Endothelial cell of umbilical vein (primary cell): ENCODE data around the gene ZNF385D. TPM values are rescaled to one million over a fixed set of nuclear protein-coding genes. Genes with fewer than 3 reads are reported as not detected.

Experiments
- BruUV-seq: library from RNA; stranded (reverse); fragments of 400-500 nt; replicated peaks from 2 replicates; lab custom pipeline; 2021; lab: Mats Ljungman, UMichigan
- CTCF ChIA-PET: fragments of 300-600, 350-600 bp; sonication (Branson Sonifier 250); formaldehyde crosslinking; loops from one replicate; lab custom pipeline; 2021; ENCODE audit warnings: antibody characterized with exemption, inconsistent platforms; lab: Charles Lee
- POLR2A ChIA-PET: fragments of 300-600, 350-600 bp; sonication (Branson Sonifier 250); formaldehyde crosslinking; loops from one replicate; lab custom pipeline; 2021; ENCODE audit warnings: antibody characterized with exemption, inconsistent platforms; lab: Charles Lee
- DNase-seq: peaks from one replicate; pipeline ENCODE4 v3.0.0-alpha.2; 2011; ENCODE audit warnings: low read depth, low spot score
- FAIRE-seq: peaks from 2 replicates; lab custom pipeline; 2011; peaks lifted over from hg19 to GRCh38; lab: Jason Lieb, UNC
- H2AFZ ChIP-seq: 2 replicates; pipeline ENCODE4 v1.6.0; 2012; ENCODE audit warnings: low read depth, low read length, control low read depth, inconsistent platforms
- H3K27ac ChIP-seq: 2 replicates; pipeline ENCODE4 v1.5.1; 2011; ENCODE audit warnings: low read depth, mild to moderate bottlenecking, control low read depth, low read length, moderate library complexity; ENCODE audit not compliant: insufficient read depth
- H3K27me3 ChIP-seq, 2 experiments: 2 replicates each; pipeline versions ENCODE4 v1.6.0 to v1.6.1; 2011; ENCODE audit warnings: low read length in 2 of 2, mixed read lengths in 1 of 2; ENCODE audit not compliant: control insufficient read depth in 2 of 2, insufficient read depth in 2 of 2
- H3K36me3 ChIP-seq, 2 experiments: 2 replicates in 1 of 2; 3 replicates in 1 of 2; pipeline ENCODE4 v1.5.1; 2011; ENCODE audit warnings: low read length in 2 of 2, mild to moderate bottlenecking in 1 of 2, moderate library complexity in 1 of 2; ENCODE audit not compliant: control insufficient read depth in 2 of 2, insufficient read depth in 2 of 2; ENCODE audit errors: extremely low read depth in 1 of 2
- H3K4me1 ChIP-seq: 3 replicates; pipeline ENCODE4 v1.5.1; 2011; ENCODE audit warnings: mild to moderate bottlenecking, low read length; ENCODE audit not compliant: control insufficient read depth, insufficient read depth; ENCODE audit errors: extremely low read depth
- H3K4me2 ChIP-seq: 2 replicates; pipeline ENCODE4 v1.6.1; 2011; ENCODE audit warnings: low read length, control low read depth, mixed read lengths; ENCODE audit not compliant: insufficient read depth
- H3K4me3 ChIP-seq, 3 experiments: fragments of 200-600 bp in 1 of 3; sonication (generic), shearing (Covaris generic) in 1 of 3; replicated peaks in 1 of 3; 2 replicates each; pipeline ENCODE4 v1.5.1; 2011 to 2016; ENCODE audit warnings: control low read depth in 3 of 3, low read length in 3 of 3, mild to moderate bottlenecking in 2 of 3, inconsistent platforms in 1 of 3, low read depth in 1 of 3, moderate library complexity in 1 of 3; ENCODE audit not compliant: insufficient read depth in 1 of 3
- H3K79me2 ChIP-seq: 2 replicates; pipeline ENCODE4 v1.6.0; 2012; ENCODE audit warnings: low read length, inconsistent platforms; ENCODE audit not compliant: control insufficient read depth, insufficient read depth
- H3K9ac ChIP-seq: replicated peaks from 2 replicates; pipeline ENCODE3; 2011; ENCODE audit warnings: low read length, control low read depth; ENCODE audit not compliant: insufficient read depth; ENCODE audit errors: extremely low read depth
- H3K9me1 ChIP-seq: replicated peaks from 3 replicates; pipeline ENCODE4 v1.6.0; 2011; ENCODE audit warnings: mild to moderate bottlenecking, low read length; ENCODE audit not compliant: control insufficient read depth, insufficient read depth; ENCODE audit errors: extremely low read depth
- H3K9me3 ChIP-seq: replicated peaks from 2 replicates; pipeline ENCODE4 v1.5.1; 2012; ENCODE audit warnings: low read length, inconsistent platforms; ENCODE audit not compliant: control insufficient read depth, insufficient read depth
- H4K20me1 ChIP-seq: replicated peaks from 2 replicates; pipeline ENCODE3; 2011; ENCODE audit warnings: mild to moderate bottlenecking, low read length; ENCODE audit not compliant: control insufficient read depth, insufficient read depth; ENCODE audit errors: extremely low read depth
- CTCF ChIP-seq, 2 donors: IDR thresholded peaks; 1 replicate in 1 of 2; 2 replicates in 1 of 2; pipeline ENCODE4 v1.5.1; 2011; ENCODE audit warnings: low read length in 2 of 2, mild to moderate bottlenecking in 2 of 2, moderate library complexity in 2 of 2, control low read depth in 1 of 2, inconsistent platforms in 1 of 2, low read depth in 1 of 2; ENCODE audit not compliant: insufficient read depth in 1 of 2; ENCODE audit errors: extremely low read depth in 1 of 2
- EZH2 ChIP-seq: IDR thresholded peaks from 2 replicates; pipeline ENCODE4 v1.6.1; 2012; ENCODE audit warnings: borderline replicate concordance, low read depth, mild to moderate bottlenecking, moderate library complexity, low read length, inconsistent platforms; ENCODE audit not compliant: severe bottlenecking
- FOS ChIP-seq: IDR thresholded peaks from 2 replicates; pipeline ENCODE4 v1.6.1; 2011; ENCODE audit warnings: mild to moderate bottlenecking, low read length, moderate library complexity, borderline replicate concordance; ENCODE audit not compliant: insufficient read depth
- GATA2 ChIP-seq: IDR thresholded peaks from 2 replicates; pipeline ENCODE4 v1.7.0; 2011; ENCODE audit warnings: low read depth, mild to moderate bottlenecking, moderate library complexity, mixed read lengths, low read length; ENCODE audit not compliant: insufficient read length, insufficient read depth
- JUN ChIP-seq: IDR thresholded peaks from 2 replicates; pipeline ENCODE4 v1.6.1; 2011; ENCODE audit warnings: borderline replicate concordance, low read depth; ENCODE audit not compliant: insufficient read length, insufficient read depth
- MAX ChIP-seq: IDR thresholded peaks from 2 replicates; pipeline ENCODE4 v1.6.1; 2011; ENCODE audit not compliant: insufficient read depth, insufficient read length
- MYC ChIP-seq: IDR thresholded peaks from one replicate; pipeline ENCODE4 v1.6.1; 2011; ENCODE audit warnings: mild to moderate bottlenecking, low read depth, low read length
- POLR2A ChIP-seq: IDR thresholded peaks from 2 replicates; pipeline ENCODE4 v1.6.1; 2012; ENCODE audit warnings: low read depth, mild to moderate bottlenecking, control low read depth, low read length
- POLR2AphosphoS5 ChIP-seq: IDR thresholded peaks from 2 replicates; pipeline ENCODE4 v1.6.1; 2012; ENCODE audit warnings: low read depth, mild to moderate bottlenecking, control low read depth, low read length, moderate library complexity; ENCODE audit not compliant: insufficient read depth
- dilution Hi-C: fragments of 300-500 bp; cut with MboI; formaldehyde crosslinking; loops from one replicate; pipeline ENCODE4 v1.15.0; 2019; ENCODE audit warnings: low sequenced_read_pairs; ENCODE audit not compliant: extremely low pct_ligation_motif_present
- intact Hi-C: fragments of 100-400 bp; cut with micrococcal nuclease; formaldehyde crosslinking; loops from one replicate; pipeline ENCODE4 v1.10.0; 2022
- polyA plus RNA-seq, 4 experiments: library from polyadenylated mRNA; depleted of rRNA in 3 of 4; stranded (reverse) in 3 of 4; unstranded in 1 of 4; fragments of >200 nt; gene quantifications; 2 replicates each; pipeline versions ENCODE4 v1.2.1 to v1.2.3, GENCODE V29; 2011 to 2012; ENCODE audit warnings: missing spikeins in 1 of 4
- total RNA-seq: library from RNA; stranded (reverse); gene quantifications from 2 replicates; pipeline ENCODE4 v1.2.3, GENCODE V29; 2021

ZNF385D gene
- total and polyA plus RNA-seq, 2 donors (not counting 3 experiments of a cell fraction or from before 2014, with no cell fraction given) = not detected

GRCh38 chr3:21738283-21738682, 12.7 kb downstream of the ZNF385D start:
- TF ChIP-seq GATA2 (no peak), EZH2 (no peak), FOS (no peak), POLR2AphosphoS5 (no peak), CTCF (IDR thresholded peaks at IDR 0.05; ENCODE audit: extremely low read depth in 1 of 2, insufficient read depth in 1 of 2, low read depth in 1 of 2, low read length in 2 of 2) (no peak)
- H3K4me2 ChIP-seq = no peak overlapping the region
- DNase-seq (no peak), FAIRE-seq (no peak)
- ChIA-PET CTCF (no interaction called here), POLR2A (no interaction called here)
- H3K36me3 ChIP-seq = no peaks in the 10 kb centered on the region
- no peaks in the 10 kb centered on the region for H3K4me1 ChIP-seq
- dilution Hi-C loops = no loop called here
- BruUV-seq = no TSS peak
- peaks cover 0 to 3% of the 10 kb centered on the region in 2 experiments for H3K27me3 ChIP-seq
- H3K27ac ChIP-seq = no peak overlapping the region
- no peaks in the 10 kb centered on the region for H3K9me3 ChIP-seq
- no peak overlapping the region for H3K4me3 ChIP-seq
- H3K9ac ChIP-seq = no peak overlapping the region
- no peaks in the 10 kb centered on the region for H4K20me1 ChIP-seq
- no peaks in the 10 kb centered on the region for H3K9me1 ChIP-seq
- no peak overlapping the region for H2AFZ ChIP-seq
- intact Hi-C loops = no loop called here
- H3K79me2 ChIP-seq = no peaks in the 10 kb centered on the region

GRCh38 chr3:21734746-21735145, 16.3 kb downstream of the ZNF385D start:
- no peak overlapping the region for H2AFZ ChIP-seq
- no peaks in the 10 kb centered on the region for H4K20me1 ChIP-seq
- CTCF ChIA-PET = no interaction called here
- no peaks in the 10 kb centered on the region for H3K9me3 ChIP-seq
- no peak overlapping the region for H3K9ac ChIP-seq
- dilution Hi-C loops (no loop called here), intact Hi-C loops (no loop called here)
- BruUV-seq = no TSS peak
- TF ChIP-seq EZH2 (no peak), MAX (no peak), JUN (no peak), CTCF (IDR thresholded peaks at IDR 0.05; ENCODE audit: extremely low read depth in 1 of 2, insufficient read depth in 1 of 2, low read depth in 1 of 2, low read length in 2 of 2) (no peak), GATA2 (no peak), POLR2A (no peak), MYC (no peak), FOS (no peak), POLR2AphosphoS5 (no peak)
- H3K36me3 ChIP-seq = no peaks in the 10 kb centered on the region
- peaks cover 0 to 3% of the 10 kb centered on the region in 2 experiments for H3K27me3 ChIP-seq
- H3K4me1 ChIP-seq = no peaks in the 10 kb centered on the region
- no peak for DNase-seq
- H3K4me3 ChIP-seq = no peak overlapping the region
- H3K27ac ChIP-seq = no peak overlapping the region
- H3K4me2 ChIP-seq = no peak overlapping the region
- POLR2A ChIA-PET = no interaction called here
- no peak for FAIRE-seq
- no peaks in the 10 kb centered on the region for H3K79me2 ChIP-seq
- H3K9me1 ChIP-seq = no peaks in the 10 kb centered on the region
